ENCODE measurements around the gene MPND.

The MPND gene, protein sequence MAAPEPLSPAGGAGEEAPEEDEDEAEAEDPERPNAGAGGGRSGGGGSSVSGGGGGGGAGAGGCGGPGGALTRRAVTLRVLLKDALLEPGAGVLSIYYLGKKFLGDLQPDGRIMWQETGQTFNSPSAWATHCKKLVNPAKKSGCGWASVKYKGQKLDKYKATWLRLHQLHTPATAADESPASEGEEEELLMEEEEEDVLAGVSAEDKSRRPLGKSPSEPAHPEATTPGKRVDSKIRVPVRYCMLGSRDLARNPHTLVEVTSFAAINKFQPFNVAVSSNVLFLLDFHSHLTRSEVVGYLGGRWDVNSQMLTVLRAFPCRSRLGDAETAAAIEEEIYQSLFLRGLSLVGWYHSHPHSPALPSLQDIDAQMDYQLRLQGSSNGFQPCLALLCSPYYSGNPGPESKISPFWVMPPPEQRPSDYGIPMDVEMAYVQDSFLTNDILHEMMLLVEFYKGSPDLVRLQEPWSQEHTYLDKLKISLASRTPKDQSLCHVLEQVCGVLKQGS

GRCh38 chr19:4343370-4344307 lies at the start of gene MPND:
Gene MPND (plus strand): TSS chr19:4343562. CDS start chr19:4343594, 32 bp downstream.
- peak within 1 kb of the TSS; percentile 85 for H3K4me3 ChIP-seq (ENCODE audit: low read length)
- no peak for TF ChIP-seq CTCF (IDR thresholded peaks at IDR 0.05; ENCODE audit: insufficient read depth, low read depth, low read length, missing control alignments)
- peak; percentile 91 for DNase-seq (ENCODE audit: low read depth)

GRCh38 chr19:4294389-4294788 lies 49.0 kb upstream of the MPND start:
- no peak for DNase-seq (ENCODE audit: low read depth)
- no peak overlapping the region for H3K4me3 ChIP-seq (ENCODE audit: low read length)
- no peak for TF ChIP-seq CTCF (IDR thresholded peaks at IDR 0.05; ENCODE audit: insufficient read depth, low read depth, low read length, missing control alignments)

- DNase-seq (ENCODE audit: low read depth), result peak; percentile 10
- TF ChIP-seq CTCF (IDR thresholded peaks at IDR 0.05; ENCODE audit: insufficient read depth, low read depth, low read length, missing control alignments), result no peak
- H3K4me3 ChIP-seq (ENCODE audit: low read length), result no peak overlapping the region
Measured at GRCh38 chr19:4295972-4296771, 47.2 kb upstream of the MPND start.

- DNase-seq (ENCODE audit: low read depth), result peak; percentile 39
- TF ChIP-seq CTCF (IDR thresholded peaks at IDR 0.05; ENCODE audit: insufficient read depth, low read depth, low read length, missing control alignments), result no peak
- no peak overlapping the region for H3K4me3 ChIP-seq (ENCODE audit: low read length)
Measured at GRCh38 chr19:4297901-4298809, 45.2 kb upstream of the MPND start.

DNA sequence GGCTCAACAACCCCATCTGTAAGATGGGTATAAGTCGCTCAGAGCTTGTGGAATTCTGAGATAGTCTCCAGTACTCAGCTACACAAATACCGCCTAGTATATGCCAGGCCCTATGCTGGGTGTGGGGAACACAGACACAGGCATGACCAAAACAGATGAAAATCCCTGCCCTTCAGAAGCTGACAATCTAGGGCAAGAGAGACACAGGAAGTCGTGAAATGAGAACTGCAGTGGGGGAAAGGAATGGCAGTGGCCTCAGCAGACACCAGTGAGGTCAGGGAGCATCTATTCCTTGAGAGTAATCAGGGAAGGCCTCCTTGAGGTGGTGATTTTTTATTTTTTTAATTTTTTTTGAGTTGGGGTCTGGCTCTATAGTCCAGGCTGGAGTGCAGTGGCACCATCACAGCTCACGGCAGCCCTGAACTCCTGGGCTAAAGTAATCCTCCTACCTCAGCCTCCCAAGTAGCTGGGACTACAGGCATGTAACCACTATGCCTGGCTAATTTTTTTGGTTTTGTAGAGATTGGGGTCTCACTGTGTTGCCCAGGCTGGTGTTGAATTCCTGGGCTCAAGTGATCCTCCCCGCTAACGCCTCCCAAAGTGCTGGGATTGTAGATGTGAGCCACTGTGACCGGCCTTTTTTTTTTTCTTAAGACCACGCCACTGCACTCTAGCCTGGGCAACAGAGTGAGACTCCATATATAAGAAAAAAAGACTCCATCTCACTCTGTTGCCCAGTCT lies 44.4 kb upstream of the MPND start:
- TF ChIP-seq CTCF (IDR thresholded peaks at IDR 0.05; ENCODE audit: insufficient read depth, low read depth, low read length, missing control alignments), result no peak
- DNase-seq (ENCODE audit: low read depth), result no peak
- H3K4me3 ChIP-seq (ENCODE audit: low read length), result no peak overlapping the region
